Activated B cell treated with CpG ODN at 0.5 μM for 24 hours (primary cell): Measurements from ENCODE around the gene PIK3CG. TPM values are rescaled to one million over a fixed set of nuclear protein-coding genes. Genes with fewer than 3 reads are reported as not detected.

Source experiments
- ATAC-seq: fragments of 200-7000 bp; cut with Tn5 transposase; one replicate; pipeline ENCODE4 v1.10.0; 2021; ENCODE audit warnings: low read depth, mild to moderate bottlenecking, moderate library complexity
- CTCF ChIA-PET: fragments of 350-600 bp; sonication (Branson Sonifier 250); formaldehyde crosslinking; loops from one replicate; lab custom pipeline; 2021; ENCODE audit warnings: antibody characterized with exemption; lab: Charles Lee
- POLR2A ChIA-PET: fragments of 350-600 bp; sonication (Branson Sonifier 250); formaldehyde crosslinking; loops from one replicate; lab custom pipeline; 2021; ENCODE audit warnings: antibody characterized with exemption; lab: Charles Lee
- DNase-seq: peaks from one replicate; pipeline ENCODE4 v3.0.0; 2022
- H3K27ac Mint-ChIP-seq: one replicate; pipeline ENCODE4 v1.8.0; 2020; ENCODE audit warnings: mixed read lengths
- H3K27me3 Mint-ChIP-seq: one replicate; pipeline ENCODE4 v1.8.0; 2021; ENCODE audit warnings: mixed read lengths
- H3K36me3 Mint-ChIP-seq: one replicate; pipeline ENCODE4 v1.8.0; 2021; ENCODE audit warnings: low read depth, mixed read lengths
- H3K4me1 Mint-ChIP-seq: one replicate; pipeline ENCODE4 v1.8.0; 2021; ENCODE audit warnings: mixed read lengths
- H3K4me3 Mint-ChIP-seq: one replicate; pipeline ENCODE4 v1.8.0; 2020; ENCODE audit warnings: mild to moderate bottlenecking, mixed read lengths
- H3K9me3 Mint-ChIP-seq: one replicate; pipeline ENCODE4 v1.8.0; 2020; ENCODE audit warnings: mixed read lengths
- CTCF ChIP-seq: fragments of 200-600 bp; IDR thresholded peaks from one replicate; pipeline ENCODE4 v1.8.0; 2022; ENCODE audit warnings: antibody characterized with exemption, mild to moderate bottlenecking
- intact Hi-C: fragments of 100-400 bp; cut with micrococcal nuclease; formaldehyde crosslinking; loops from one replicate; pipeline ENCODE4 v1.15.1; 2024
- total RNA-seq: library from RNA; stranded (reverse); gene quantifications from 2 replicates; pipeline ENCODE4 v1.2.3, GENCODE V29; 2022

The PIK3CG gene
- total RNA-seq: 62.0 and 63.6 TPM in 2 replicates

- no peaks in the 10 kb centered on the region for H3K9me3 Mint-ChIP-seq
- intact Hi-C loops: loop anchor here (1.0 to 10.0 kb wide), 9 partner anchors 18 to 1921 kb away; partner anchors contain the start of gene NAMPT
- ChIA-PET CTCF (interaction anchor here (1.3 to 1.5 kb wide), 2 partner anchors 70 to 303 kb away, joined by 3 read pairs; partner anchors contain the start of gene HBP1), POLR2A (interaction anchor here (0.6 to 4.3 kb wide), 7 partner anchors 10 to 303 kb away, joined by 3 to 27 read pairs (median 6); partner anchors contain the start of gene HBP1)
- ATAC-seq (peak; percentile 83), DNase-seq (no peak)
- no peaks in the 10 kb centered on the region for H3K27me3 Mint-ChIP-seq
- peaks cover 71% of the 10 kb centered on the region for H3K4me1 Mint-ChIP-seq
- H3K36me3 Mint-ChIP-seq: peaks cover 50% of the 10 kb centered on the region
- TF ChIP-seq CTCF: no peak
- H3K27ac Mint-ChIP-seq: peak within 1 kb of the TSS; percentile 90
- peak within 1 kb of the TSS; percentile 91 for H3K4me3 Mint-ChIP-seq
Measured at GRCh38 chr7:106865130-106866041, at the start of gene PIK3CG. Gene PIK3CG, plus strand, starts transcription at chr7:106865282. Its CDS starts 2,280 bp downstream, at chr7:106867562.

GRCh38 chr7:106817098-106817497 lies 48.0 kb upstream of the PIK3CG start:
- TF ChIP-seq CTCF: no peak
- CTCF ChIA-PET: no interaction called here
- POLR2A ChIA-PET: no interaction called here

GRCh38 chr7:106818736-106819135 lies 46.3 kb upstream of the PIK3CG start:
- CTCF ChIA-PET: no interaction called here
- no peak for DNase-seq
- Mint-ChIP-seq H3K9me3 (no peaks in the 10 kb centered on the region), H3K4me1 (no peaks in the 10 kb centered on the region), H3K27ac (no peak overlapping the region), H3K36me3 (no peaks in the 10 kb centered on the region), H3K27me3 (no peaks in the 10 kb centered on the region), H3K4me3 (no peak overlapping the region)
- POLR2A ChIA-PET: no interaction called here
- ATAC-seq: no peak
- no peak for TF ChIP-seq CTCF
- intact Hi-C loops: no loop called here

More at GRCh38 chr7:106817098-106817497, 48.0 kb upstream of the PIK3CG start:
- no peaks in the 10 kb centered on the region for H3K27me3 Mint-ChIP-seq
- intact Hi-C loops: no loop called here
- peaks cover 9% of the 10 kb centered on the region for H3K4me1 Mint-ChIP-seq
- ATAC-seq: no peak
- no peak for DNase-seq
- H3K4me3 Mint-ChIP-seq: no peak overlapping the region
- no peaks in the 10 kb centered on the region for H3K9me3 Mint-ChIP-seq
- H3K27ac Mint-ChIP-seq: no peak overlapping the region
- H3K36me3 Mint-ChIP-seq: no peaks in the 10 kb centered on the region

GRCh38 chr7:106819546-106819945 lies 45.5 kb upstream of the PIK3CG start:
- Mint-ChIP-seq H3K4me1 (no peaks in the 10 kb centered on the region), H3K27me3 (no peaks in the 10 kb centered on the region), H3K9me3 (no peaks in the 10 kb centered on the region), H3K4me3 (no peak overlapping the region), H3K27ac (no peak overlapping the region), H3K36me3 (no peaks in the 10 kb centered on the region)
- intact Hi-C loops: no loop called here
- POLR2A ChIA-PET: no interaction called here
- CTCF ChIA-PET: no interaction called here
- no peak for TF ChIP-seq CTCF
- ATAC-seq (no peak), DNase-seq (no peak)
